Measurements from ENCODE around the gene PIK3R5. TPM values are rescaled to one million over a fixed set of nuclear protein-coding genes. Genes with fewer than 3 reads are reported as not detected.

Gene PIK3R5
- total and polyA plus RNA-seq, 8 donors: 0.69 to 6.8 (median 1.7) TPM

DNA sequence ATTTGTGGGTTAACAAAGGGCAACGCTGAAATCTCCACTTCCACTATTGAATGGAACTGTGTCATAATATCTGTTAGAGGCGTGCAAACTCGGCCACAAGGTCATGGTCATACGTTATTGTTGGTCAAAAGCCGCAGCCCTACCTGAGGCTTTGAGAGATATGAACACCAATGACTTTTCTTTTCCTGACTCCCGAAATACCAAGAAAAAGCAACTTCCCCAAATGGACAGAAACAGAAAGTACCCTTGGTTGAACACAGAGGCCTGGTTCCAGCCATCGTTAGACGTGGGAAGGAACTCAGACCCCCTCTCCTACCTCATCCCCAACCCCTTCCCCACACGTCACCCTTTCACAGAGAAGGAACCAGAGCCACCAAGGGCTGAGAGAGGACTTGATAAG lies 1.4 kb upstream of the PIK3R5 start:
- FAIRE-seq (no peak), DNase-seq (no peak), ATAC-seq (peak in 1 of 4 donors; percentile 15)
- Histone ChIP-seq H3K9me3 (no peaks in the 10 kb centered on the region), H3K4me1 (no peaks in the 10 kb centered on the region), H3K27ac (peak overlapping the region in 1 of 4 donors; percentile 11), H3K27me3 (peaks cover 0 to 3% (median 0%) of the 10 kb centered on the region in 4 donors), H3K4me3 (no peak overlapping the region), H3K36me3 (no peaks in the 10 kb centered on the region)
- intact Hi-C loops (cut with DNase I): no loop called here
- 63 to 79% methylated on average over 9 of the region's 9 CpGs for WGBS, 2 donors
- no peak for TF ChIP-seq CTCF (IDR thresholded peaks at IDR 0.05)

GRCh38 chr17:8964801-8965393 lies 610 bp downstream of the PIK3R5 start:
- peak overlapping the region in 2 of 4 donors; percentile 67 to 69 for H3K27ac ChIP-seq
- 31 to 33% methylated on average over 32 of the region's 32 CpGs for WGBS, 2 donors

DNA sequence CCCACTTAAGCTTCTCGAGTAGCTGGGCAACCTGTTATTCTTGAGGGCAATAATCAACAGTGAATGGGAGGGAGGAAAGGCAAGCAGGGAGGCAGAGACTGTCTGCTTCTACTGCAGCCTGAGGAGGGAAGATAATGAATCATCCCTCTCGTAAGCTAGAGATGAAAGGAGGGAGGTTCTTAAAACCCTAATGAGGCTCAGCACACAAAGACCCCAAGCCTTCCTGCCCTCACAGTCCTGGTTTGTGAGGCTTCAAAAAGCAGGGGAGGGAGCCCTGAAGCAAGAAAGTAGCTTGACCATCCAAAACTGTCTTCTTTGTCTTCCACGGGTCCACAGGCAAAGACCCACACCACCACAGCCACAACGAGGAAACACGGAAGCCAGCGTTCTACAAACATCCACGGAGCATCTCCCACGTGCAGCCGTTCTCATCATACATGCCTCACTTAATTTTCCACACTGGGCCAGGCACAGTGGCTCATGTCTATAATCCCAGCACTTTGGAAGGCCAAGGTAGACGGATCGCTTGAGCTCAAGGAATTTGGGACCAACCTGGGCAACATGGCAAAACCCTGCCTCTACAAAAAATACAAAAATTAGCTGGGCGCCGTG lies 1.8 kb downstream of the PIK3R5 start:
- ATAC-seq (no peak), FAIRE-seq (no peak), DNase-seq (no peak)
- H3K27me3 ChIP-seq: peaks cover 0 to 3% (median 0%) of the 10 kb centered on the region in 4 donors
- peak overlapping the region in 1 of 4 donors; percentile 55 for H3K4me3 ChIP-seq
- no peak for TF ChIP-seq CTCF (IDR thresholded peaks at IDR 0.05)
- H3K9me3 ChIP-seq: no peaks in the 10 kb centered on the region
- intact Hi-C loops (cut with DNase I): no loop called here
- no peaks in the 10 kb centered on the region for H3K36me3 ChIP-seq
- H3K4me1 ChIP-seq: no peaks in the 10 kb centered on the region
- H3K27ac ChIP-seq: no peak overlapping the region
- WGBS, 2 donors: 65 to 76% methylated on average over 13 of the region's 13 CpGs

More at GRCh38 chr17:8964801-8965393, 610 bp downstream of the PIK3R5 start:
- Histone ChIP-seq H3K4me3 (peak overlapping the region in 3 of 4 donors; percentile 34 to 55 (median 37)), H3K9me3 (no peaks in the 10 kb centered on the region), H3K4me1 (no peaks in the 10 kb centered on the region), H3K27me3 (peaks cover 0 to 3% (median 0%) of the 10 kb centered on the region in 4 donors), H3K36me3 (no peaks in the 10 kb centered on the region)
- DNase-seq (peak in 1 of 6 donors; percentile 67), FAIRE-seq (no peak), ATAC-seq (peak in 3 of 4 donors; percentile 24 to 49 (median 39))
- intact Hi-C loops (cut with DNase I): no loop called here
- TF ChIP-seq CTCF (IDR thresholded peaks at IDR 0.05): no peak

DNA sequence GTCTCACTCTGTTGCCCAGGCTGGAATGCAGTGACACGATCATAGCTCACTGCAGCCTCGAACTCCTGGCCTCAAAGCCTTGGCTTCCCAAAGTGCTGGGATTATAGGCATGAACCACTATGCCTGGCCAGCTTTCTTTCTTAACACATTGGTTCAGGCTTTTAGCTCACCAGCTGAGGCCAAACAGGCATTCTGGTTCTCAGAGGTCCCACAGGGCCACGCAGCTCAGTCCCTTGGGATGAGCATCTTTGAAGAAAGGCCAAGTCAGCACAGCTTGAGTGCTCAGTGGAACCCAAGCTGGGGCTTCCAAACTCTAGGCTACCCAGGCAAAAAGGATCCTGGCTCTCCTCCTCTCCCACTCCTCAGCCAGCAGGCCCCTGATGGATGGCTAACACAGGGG lies 2.5 kb downstream of the PIK3R5 start:
- Histone ChIP-seq H3K27me3 (peaks cover 0 to 3% (median 0%) of the 10 kb centered on the region in 4 donors), H3K27ac (no peak overlapping the region), H3K36me3 (no peaks in the 10 kb centered on the region), H3K9me3 (no peaks in the 10 kb centered on the region), H3K4me1 (no peaks in the 10 kb centered on the region), H3K4me3 (no peak overlapping the region)
- no peak for TF ChIP-seq CTCF (IDR thresholded peaks at IDR 0.05)
- intact Hi-C loops (cut with DNase I): no loop called here
- WGBS, 2 donors: 80 to 93% methylated on average over 3 of the region's 3 CpGs
- ATAC-seq: no peak
- DNase-seq: no peak
- FAIRE-seq: no peak

DNA sequence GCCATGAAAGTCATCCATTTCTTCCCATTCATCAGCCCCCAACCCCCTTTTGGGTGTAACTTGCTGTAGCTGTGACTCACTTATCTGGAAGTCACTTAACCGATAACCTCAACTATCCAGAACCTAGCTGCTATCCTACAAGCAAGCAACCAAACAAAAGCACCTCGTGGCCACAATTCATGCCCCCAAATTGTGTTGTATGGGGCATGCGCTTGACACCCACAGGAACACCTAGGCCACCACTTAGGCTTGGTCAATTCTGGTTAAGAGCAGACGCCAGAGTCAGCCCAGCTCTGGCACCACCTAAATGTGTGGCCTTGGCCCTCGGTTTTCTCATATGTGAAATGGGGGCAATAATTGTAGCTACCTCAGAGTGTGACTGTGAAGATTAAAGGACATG lies 3.7 kb downstream of the PIK3R5 start:
- TF ChIP-seq CTCF (IDR thresholded peaks at IDR 0.05): no peak
- 70 to 74% methylated on average over 5 of the region's 5 CpGs for WGBS, 2 donors
- DNase-seq (no peak), FAIRE-seq (no peak), ATAC-seq (no peak)
- Histone ChIP-seq H3K9me3 (no peaks in the 10 kb centered on the region), H3K27ac (no peak overlapping the region), H3K4me1 (no peaks in the 10 kb centered on the region), H3K4me3 (no peak overlapping the region), H3K27me3 (peaks cover 0 to 3% (median 0%) of the 10 kb centered on the region in 4 donors), H3K36me3 (no peaks in the 10 kb centered on the region)
- intact Hi-C loops (cut with DNase I): no loop called here

All from pancreas (tissue), 10 donors.